DMS153 treated with DMSO at 0.1 percent for 48 hours (cell line): ENCODE data around the gene ADORA1.
A peak's percentile ranks its signal among the peaks of the same experiment; 100 is the strongest.

Experiments
- DNase-seq: peaks from one replicate; lab custom pipeline; 2025; ENCODE audit not compliant: unreplicated experiment; lab: John Stamatoyannopoulos, UW

ADORA1 gene

GRCh38 chr1:203210350-203210749, 82.8 kb downstream of the ADORA1 start:
- DNase-seq: no peak

DNA sequence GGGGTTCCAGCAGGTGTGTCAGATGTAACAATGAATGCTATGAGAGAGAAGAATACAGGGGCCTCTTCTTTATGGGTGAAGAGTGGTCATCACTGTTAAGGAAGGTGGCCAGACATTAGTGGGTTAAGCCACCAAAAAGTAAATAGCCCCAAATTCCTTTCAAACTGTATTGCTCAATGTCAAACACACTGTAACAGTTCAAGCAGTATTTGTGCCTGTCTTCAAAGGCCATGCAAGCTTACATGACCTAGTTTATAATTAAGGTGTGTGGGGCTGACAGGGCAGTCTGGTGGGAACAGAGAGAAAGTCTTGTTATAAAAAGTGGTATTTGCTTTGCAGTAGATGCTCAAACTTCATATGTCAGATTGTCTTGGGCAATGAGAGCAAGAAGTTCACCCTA, 83.5 kb downstream of the ADORA1 start:
- no peak for DNase-seq

DNA sequence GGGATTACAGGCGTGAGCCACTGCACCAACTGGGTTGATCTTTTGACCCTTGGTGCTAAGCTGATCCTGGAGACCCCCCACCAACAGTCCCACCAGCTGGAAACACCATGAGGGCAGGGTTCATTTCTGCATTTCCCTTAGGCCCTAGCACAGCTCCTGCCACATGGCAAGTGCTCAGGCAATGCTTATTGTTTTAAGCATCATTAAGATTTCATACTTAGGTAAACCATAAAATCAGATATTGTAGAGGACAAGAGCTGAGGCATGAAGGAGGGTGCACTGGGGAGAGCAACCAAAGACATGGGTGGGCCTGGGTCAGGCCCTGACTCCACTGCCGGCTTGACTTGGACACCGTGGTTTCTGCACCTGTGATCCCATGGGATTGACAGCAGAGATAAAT, 84.3 kb downstream of the ADORA1 start:
- DNase-seq: no peak

DNA sequence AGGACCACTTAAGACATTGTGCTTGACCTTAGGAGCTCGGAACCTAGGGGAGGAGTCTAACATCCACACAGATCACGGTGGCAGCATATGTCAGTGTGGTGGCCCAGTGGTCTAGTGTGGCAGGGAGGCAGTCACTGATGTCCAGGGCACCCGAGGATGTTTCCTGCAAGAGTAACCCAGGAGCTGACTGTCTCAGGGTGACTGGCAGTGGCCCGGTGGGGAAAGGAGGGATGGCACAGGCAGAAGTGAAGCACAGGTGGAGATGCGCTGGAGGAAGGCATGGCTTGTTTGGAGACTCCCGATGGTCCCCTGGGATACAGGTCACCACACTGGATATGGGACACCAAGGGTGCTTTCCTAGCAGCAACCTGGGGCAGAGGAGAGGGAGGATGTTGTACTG, 85.6 kb downstream of the ADORA1 start:
- no peak for DNase-seq

DNA sequence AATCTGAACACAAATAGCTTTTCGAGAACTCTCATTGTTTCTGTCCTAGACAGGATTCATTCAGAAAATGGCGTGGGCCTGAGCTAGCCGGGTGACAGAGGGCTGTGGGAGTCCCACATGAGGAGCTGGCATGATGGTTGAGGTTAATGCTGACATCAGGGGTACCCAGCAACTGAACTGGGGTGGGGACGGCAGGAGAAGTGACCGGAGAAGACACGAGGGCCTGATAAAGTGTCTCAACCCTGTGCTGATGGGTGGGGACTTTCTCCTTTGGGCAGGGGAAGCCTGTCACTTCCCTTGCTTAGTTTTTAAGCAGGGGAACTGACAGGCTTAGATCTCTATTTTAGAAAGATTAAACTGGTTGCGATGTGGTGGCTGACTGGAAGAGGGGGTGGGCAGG, 87.3 kb downstream of the ADORA1 start:
- DNase-seq: no peak

DNA sequence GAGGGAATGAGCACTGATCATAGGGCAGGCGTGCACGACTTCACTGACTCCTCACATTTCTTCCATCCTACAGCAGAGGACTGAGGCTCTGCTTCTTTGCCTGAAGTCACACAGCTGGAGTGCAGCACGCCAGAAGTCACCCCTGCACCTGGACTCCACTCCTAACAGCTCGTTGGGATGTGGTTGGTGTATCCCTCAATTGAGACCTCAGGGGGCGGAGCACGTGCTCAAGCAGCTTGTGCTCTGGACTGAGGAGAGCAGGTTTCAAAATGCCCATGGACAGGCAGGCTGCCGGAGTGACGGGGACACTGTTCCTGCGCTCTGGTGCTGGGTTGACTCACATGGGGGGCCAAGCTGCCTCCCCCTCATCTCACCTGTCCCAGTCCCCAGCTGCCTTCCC, 88.0 kb downstream of the ADORA1 start:
- no peak for DNase-seq

- peak; percentile 92 for DNase-seq
These were observed 89.0 kb downstream of the ADORA1 start for GRCh38 chr1:203216274-203217138.
